H4 (cell line): Measurements from ENCODE around the gene CACNG5. TPM values are rescaled to one million over a fixed set of nuclear protein-coding genes. Genes with fewer than 3 reads are reported as not detected.
"Not testable (repeated sequence)": the region's sequence is repeated elsewhere in the genome, so short reads cannot be mapped to it uniquely, and the experiment has no call there.

Experiments used
- DNase-seq: peaks from one replicate; pipeline ENCODE4 v3.0.0-alpha.2; 2015; ENCODE audit warnings: low spot score
- total RNA-seq: library from RNA; depleted of rRNA; stranded (reverse); fragments of >200 nt; shearing (Covaris generic); gene quantifications from 2 replicates; pipeline ENCODE4 v1.2.3, GENCODE V29; 2014

The CACNG5 gene
- total RNA-seq, 1 experiment from 2014 or later: not detected

DNA sequence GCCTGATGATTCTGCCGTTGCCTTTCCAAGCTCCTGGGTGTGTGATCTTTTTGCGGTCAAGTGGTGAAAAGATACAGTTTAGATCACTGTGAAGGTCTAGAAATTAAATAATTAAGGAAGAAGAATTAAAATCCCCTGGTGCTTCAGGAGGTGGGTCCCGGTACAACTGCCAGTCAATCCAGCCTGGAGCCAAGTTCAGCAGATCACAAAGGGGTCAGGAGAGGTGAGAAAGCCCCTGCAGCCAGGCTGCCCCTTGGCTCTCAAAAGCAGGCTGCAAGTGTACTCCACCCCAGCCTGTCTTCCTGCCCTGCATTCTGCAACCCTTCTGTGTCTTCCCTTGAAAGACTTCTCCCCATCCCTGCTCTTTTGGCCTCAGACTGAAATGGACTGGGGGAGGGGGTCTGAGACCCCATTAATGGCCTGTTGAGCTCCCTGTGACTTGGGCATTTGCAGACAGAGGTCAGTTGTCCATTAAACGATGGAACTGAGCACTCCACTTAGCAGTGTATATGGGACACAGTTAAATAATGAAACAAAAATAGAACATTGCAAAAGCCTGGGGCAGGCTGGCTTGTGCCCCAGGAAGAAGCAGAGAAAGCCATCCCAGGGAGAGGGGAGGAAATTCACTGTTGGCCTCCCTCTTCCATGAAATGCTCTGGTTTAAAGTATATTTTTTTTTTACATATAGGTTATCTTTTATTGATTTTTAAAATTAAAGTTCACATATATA lies 15.1 kb downstream of the CACNG5 start:
- no peak for DNase-seq

DNA sequence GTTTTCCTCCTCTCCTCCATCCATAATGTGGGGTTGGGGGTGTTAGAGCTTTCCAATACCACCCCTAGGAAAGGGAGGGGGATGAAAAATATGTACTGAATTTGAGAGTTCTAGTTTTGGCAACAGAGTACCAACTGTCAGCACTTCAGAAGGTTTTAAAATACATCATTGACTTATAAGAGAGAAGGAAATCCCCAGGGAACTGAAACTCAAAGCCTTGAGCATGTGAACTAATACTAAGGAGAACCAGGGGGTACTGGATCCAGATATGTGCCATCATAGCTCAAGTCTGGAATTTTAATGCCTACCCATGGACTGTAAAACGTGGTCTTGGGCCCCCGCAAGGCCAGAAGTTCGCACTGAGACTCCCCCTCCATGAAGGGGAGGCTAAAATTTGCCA lies 15.8 kb downstream of the CACNG5 start:
- DNase-seq: no peak

DNA sequence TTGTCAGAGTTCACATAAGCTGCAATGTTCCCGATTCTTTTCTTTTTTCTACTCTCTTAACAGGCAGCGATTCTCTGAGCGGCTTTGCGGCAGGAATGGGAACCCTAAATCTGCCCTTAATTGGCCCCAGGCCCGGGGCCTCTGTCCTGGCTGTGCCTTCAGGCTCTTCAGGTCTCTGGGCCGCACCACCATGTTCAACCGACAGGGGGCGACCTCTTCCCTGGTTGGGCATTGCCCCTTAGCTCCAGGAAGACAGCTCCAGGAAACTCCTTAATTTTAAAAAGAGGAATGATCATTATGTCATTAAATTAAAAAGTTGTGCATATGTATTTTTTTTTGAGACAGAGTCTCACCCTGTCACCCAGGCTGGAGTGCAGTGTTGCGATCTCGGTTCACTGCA lies 20.3 kb downstream of the CACNG5 start:
- DNase-seq: no peak

DNA sequence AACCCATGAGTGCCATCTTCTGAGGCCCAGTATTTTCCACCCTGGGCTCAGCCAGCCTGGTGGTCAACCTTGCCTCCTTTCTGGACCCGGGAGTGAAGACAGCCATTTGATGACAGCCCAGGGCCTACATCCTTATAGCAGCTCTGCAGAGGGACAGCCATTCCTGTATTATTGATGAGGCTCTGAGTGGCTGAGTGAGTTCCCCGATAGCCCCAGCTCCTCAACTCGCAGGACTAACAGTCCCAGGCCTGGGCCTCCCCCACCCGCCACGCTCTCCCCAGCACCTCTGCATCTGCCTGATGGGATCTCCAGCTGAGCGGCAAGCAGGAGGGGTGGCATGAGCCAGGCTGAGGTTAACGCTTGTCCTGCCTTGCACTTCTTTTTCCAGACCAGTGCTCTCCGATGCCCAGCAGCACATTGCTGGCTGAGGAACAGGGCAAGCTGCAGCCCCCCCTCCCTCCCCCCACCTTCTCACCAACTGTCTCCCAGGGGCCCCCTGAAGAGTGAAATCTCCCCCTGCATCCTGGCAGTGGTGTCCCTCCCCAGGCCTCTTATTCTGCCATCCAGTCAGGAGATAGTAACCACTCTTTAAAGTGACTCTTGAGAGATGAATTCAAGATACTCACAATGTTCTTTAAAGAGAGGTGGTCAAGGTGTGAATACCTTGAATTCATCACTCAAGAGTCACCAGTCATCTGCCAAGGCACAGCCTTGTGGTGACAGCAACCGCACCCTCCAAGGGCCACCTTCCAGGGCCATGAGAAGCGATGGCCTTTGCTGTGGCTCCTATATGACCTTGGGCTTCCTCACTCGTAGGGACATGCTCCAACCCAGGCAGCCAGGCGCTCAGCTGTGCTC lies 23.5 kb downstream of the CACNG5 start:
- DNase-seq: no peak

DNA sequence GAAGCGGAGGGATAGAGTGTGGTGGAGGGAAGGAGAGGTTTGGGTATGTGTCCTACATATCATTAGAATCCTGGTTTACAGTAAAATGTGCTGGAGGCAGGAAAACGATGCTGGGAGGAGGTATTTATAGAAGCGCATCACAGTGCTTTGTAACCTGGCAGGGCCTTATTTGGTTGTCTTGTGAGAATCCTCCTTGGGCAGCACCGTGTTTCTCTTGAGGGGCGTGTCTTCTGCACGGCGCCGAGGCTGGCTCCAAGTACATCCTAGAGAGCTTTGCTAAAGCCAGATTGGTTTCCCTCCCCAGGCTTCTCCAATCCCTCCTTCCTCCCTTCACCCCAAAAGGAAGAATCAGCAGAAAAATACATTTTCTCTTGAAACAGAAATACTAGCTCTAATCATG lies 24.4 kb downstream of the CACNG5 start:
- no peak for DNase-seq

DNA sequence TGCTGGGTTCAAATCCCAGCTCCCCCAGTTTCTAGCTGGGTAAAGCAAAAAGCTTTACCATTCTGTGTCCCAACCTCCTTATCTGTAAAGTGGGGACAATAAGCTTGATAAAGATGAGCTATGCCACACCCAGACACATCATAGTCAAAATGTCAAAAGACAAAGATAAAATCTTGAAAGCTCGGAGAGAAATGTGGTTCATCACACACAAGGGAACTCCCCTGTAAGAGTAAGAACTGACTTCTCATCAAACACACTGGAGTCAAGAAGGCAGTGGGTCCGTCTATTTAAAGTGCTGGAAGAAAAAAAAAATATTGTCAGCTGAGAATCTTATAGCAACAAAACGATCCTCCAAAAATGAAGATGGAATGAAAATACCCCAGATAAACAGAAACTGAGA lies 25.3 kb downstream of the CACNG5 start:
- no peak for DNase-seq

DNA sequence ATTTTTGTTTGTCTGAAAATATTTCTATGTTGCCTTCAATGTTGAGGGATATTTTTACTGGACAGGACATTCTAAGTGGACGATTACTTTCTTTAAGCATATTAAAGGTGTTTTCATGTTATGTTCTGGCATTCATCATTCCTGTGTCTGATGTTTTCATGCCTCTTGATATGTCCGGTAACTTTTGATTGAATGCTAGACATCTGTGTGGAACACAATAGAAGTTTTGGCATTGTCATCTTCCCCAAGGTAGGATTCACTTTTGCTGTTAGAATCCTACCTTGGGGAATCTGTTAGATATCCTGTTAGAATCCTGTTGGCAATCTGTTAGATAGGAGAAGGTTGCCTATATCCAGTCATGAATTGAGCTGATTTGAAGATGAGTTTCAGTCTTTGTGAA lies 28.9 kb downstream of the CACNG5 start:
- no peak for DNase-seq

DNA sequence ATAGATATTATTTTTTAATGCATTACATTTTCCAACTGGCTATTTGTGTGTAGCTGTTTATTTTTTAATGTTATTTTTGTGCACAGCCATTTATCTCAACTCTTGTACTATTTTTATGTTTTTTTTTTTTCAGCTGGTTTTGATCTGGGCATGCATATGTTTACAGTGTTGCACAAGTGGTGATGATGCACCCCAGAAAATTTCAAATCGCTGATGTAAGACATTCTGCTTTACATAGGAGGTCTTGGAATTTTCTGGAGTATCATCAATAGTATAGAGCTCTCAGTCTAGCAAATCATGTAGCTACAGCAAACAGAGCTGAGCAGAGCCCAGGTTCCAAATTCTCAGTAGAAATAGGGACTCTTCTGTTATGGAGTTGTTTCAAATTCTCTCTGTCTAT lies 30.2 kb downstream of the CACNG5 start:
- no peak for DNase-seq

DNA sequence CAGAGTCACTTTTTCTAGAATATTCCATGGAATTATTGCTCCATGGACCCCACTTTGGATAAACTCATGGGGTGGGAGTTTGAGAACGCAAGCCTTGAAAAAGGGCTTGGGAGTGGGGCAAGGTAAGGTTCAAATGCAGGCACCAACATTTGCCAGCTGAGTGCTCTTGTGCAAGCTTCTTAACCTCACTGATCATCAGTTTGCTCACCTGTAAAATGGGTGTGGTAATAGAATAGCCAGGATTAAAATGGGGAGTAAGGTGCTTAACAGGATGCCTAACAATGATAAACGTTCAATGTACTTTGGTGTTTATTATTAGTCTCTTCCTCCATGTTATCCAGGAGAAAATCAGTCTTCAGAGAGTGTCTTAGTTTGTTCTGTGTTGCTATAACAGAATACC lies 39.0 kb downstream of the CACNG5 start:
- DNase-seq: no peak

DNA sequence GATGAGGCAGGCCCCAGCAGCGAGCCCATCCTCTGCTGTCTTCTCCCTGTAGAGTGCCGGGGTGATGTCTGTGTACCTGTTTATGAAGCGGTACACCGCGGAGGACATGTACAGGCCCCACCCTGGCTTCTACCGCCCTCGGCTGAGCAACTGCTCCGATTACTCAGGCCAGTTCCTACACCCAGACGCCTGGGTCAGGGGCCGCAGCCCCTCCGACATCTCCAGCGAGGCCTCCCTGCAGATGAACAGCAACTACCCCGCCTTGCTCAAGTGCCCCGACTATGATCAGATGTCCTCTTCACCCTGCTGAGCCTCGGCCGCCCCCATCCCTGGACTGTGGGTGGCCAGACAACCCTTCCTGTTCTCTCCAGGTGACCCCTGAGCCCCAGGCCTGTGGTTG lies 50.0 kb downstream of the CACNG5 start:
- no peak for DNase-seq

DNA sequence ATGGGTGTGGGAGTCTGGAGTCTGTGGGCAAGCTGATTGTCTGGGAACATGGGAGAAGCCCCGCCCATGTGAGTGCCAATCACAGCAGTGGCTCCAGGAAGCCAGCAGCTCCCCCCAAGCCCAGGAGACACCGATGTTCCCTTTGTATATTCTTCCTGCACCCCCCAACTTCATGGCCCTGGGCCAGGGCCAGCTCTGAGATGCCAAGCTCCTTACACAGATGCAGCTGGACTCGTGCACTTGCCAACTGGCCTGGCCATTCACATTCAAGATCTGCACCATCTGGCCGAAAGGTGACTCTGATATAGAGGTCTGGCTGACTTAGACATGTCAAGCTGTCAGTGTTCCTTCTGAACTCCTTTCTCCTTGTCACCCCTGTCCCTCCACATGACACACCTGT lies 50.5 kb downstream of the CACNG5 start:
- DNase-seq: no peak

DNA sequence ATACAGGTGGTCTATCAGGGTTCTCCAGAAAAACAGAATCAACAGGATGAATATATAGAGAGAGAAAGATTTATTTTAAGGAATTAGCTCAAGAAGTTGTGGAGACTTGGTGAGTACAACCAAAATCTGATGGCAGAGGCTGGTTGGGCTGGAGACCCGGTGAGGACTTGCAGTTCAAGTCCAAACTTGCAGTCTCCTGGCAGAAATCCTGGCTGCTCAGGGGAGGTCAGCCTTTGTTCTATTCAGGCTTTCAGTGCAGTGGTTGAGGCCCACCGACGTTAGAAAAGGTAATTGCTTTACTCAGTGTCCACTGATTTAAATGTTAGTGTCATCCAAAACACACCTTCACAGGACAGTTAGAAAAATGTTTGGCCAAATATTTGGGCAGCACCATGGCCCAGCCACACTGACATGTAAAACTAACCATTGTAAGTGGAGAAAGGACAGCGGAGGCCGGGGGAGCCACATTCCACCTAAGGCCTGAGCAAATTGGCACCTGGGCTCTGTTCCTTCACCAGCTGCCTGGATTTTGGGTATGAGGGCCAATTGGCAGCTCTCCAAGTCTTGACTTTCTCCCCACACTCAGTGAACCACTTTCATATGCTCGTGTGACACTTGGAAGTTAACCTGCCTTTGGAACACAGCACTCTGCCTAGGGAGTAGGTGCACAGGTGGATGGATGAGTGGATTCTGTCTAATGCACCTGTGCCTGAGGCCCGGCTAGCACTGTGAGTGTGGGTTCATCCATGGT lies 54.7 kb downstream of the CACNG5 start:
- no peak for DNase-seq

DNA sequence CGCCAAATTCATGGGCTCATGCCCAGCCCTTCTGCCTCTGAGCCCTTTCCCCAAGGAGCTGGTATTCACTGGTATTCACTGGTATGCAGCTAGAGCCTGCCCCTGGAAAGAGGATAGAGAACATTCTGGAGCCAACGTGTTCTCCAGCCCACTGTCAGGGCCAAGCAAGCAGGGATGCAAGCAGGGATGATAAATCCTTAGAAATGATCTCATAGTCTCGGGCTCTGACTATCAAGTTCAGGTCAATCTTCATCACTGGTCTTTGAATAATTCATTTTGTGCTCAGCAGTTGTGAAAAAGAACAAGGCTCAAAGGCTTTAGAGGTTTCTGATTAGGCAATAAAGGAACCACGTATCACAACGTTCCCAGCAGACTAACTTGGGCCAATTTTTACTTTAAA lies 57.3 kb downstream of the CACNG5 start:
- DNase-seq: no peak

DNA sequence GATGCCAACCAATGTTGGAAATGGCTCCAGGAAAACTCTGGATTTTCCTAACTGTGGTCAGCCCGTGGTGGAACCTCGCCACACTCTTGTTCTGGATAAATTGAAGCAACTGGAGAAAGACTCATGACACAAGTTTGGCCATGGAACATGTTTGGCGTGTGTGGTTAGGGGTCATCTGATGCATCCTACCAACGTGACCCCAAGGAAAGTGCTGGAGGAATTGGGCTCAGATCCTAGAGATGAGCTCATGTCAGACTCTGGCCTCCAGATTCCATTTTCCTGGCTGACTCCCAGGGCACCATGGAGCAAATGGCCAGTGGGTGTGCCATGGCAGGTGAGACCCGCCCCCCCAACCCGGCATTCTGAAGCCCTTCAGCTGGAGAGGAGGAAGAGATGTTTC lies 58.5 kb downstream of the CACNG5 start:
- no peak for DNase-seq

DNA sequence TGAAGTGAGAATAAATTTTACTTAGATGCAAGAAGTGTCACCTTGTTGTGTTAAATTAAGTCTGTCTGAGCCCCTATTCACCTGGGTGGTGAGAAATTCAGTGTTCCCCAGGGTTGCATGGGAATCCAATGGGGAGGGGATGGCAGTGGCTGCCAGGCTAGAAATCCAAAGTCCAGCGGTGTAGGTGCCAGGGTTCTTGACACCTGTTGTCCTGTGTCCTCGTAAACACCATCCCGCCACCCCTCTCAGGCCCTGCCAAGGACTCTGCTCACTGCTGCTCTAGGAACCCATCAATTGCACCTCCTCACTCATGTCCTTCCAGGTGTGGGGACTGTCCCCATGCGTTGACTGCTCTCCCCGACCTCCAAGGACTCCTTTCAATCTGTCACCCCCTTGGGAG lies 58.9 kb downstream of the CACNG5 start:
- DNase-seq: no peak

DNA sequence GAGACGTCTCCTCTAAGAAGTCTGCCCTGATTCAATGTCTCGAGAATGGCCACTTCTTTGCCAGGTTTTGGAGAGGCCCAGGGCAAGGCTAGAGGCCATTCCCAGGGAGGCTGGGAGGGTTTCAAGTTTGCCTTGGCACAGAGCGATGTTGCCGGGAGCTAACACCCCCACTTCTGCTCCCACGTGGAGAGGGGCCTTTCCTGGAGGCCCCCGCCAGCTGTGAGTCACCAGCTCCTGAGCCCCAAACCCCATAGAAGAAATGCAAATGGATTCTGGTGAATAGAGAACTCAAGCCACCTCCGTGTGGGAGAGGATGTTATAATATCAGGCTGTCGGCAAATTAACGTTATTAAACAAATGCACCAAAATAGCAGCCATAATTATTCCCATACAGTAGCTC lies 62.2 kb downstream of the CACNG5 start:
- DNase-seq: no peak

DNA sequence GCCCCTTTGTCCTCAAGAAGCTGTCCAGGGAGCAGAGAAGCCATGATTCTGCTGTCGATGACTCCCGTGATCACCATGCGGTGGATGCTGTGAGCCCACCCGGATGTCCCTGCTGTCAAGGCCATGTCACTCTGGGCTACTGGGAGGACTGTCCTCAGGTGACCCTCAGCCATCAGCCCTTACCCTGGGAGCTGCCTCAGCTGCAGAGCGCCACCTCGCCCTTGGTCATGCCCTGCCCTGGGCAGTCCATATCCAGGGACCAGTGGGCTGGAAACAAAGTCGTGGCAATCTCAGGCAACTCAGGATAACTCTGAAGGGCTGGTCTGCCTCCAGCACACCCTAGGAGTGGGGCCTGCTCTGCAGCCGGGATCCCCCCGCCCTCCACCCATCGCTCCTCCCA lies 63.6 kb downstream of the CACNG5 start:
- DNase-seq: no peak

DNA sequence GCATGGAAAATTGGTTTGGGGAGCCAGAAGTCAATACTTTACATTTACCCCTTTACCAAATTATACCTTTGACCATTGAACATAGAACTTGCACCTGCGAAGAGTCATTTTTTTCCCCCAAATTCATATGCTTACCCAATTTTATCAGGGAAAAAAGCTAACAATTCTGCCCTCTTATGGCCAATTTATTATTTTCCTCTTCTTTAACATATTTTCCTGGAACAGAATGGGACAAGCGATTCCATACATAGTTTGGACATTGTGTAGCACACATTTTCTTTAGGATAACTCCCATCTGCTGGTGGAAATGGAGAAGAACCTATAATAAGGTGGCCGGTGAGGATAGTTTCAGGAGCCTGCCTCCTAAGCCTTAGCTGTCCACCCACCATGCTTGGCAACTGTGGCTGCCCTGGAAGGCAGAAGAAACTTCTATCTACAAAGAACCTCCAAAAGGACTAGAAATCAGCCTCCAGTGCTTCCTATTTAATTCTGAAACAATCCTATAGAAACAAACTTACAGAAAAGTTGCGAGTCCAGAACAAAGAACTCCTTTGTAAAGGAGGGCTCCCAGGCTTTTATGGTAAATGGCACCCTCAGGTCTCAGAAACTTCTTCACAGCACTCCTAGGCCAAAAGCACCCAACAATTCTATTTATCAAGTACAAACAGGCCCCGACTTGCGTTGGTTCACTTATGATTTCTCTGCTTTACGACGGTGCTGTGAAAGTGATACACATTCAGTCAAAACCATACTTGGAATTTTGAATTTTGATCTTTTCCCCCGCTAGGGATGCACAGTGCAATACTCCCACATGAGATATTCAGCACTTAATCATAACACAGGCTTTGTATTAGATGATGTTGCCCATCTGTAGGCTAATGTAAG lies 65.5 kb downstream of the CACNG5 start:
- no peak for DNase-seq

DNA sequence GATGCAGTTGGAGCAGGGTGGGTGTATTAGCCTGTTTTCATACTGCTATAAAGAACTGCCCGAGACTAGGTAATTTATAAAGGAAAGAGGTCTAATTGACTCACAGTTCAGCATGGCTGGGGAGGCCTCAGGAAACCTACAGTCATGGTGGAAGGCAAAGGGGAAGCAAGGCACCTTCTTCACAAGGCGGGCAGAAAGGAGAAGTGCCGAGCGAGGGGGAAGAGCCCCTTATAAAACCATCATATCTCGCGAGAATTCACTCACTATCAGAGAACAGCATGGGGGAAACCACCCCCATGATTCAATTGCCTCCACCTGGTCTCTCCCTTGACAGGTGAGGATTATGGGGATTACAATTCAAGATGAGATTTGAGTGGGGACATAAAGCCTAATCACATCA lies 68.4 kb downstream of the CACNG5 start:
- DNase-seq: not testable (repeated sequence)

DNA sequence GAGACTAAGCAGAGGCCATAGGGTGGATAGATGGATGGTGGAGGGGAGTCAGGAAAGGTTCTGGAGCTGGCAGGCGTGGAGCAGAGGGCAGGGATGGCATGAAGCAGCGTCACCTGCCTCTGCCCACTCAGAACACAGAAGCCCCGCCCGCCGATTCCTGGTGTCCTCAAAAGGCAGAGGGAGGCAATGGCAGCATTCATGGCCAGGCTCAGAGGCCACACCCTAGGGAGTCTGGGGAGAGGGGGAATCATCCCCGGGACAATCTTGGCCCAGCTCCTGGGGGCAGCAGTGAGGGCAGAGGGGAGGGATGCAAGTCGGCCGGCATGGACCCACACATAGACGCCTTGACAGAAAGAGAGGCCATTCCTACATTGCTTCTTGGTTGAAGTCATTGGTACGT lies 68.9 kb downstream of the CACNG5 start:
- DNase-seq: no peak

DNA sequence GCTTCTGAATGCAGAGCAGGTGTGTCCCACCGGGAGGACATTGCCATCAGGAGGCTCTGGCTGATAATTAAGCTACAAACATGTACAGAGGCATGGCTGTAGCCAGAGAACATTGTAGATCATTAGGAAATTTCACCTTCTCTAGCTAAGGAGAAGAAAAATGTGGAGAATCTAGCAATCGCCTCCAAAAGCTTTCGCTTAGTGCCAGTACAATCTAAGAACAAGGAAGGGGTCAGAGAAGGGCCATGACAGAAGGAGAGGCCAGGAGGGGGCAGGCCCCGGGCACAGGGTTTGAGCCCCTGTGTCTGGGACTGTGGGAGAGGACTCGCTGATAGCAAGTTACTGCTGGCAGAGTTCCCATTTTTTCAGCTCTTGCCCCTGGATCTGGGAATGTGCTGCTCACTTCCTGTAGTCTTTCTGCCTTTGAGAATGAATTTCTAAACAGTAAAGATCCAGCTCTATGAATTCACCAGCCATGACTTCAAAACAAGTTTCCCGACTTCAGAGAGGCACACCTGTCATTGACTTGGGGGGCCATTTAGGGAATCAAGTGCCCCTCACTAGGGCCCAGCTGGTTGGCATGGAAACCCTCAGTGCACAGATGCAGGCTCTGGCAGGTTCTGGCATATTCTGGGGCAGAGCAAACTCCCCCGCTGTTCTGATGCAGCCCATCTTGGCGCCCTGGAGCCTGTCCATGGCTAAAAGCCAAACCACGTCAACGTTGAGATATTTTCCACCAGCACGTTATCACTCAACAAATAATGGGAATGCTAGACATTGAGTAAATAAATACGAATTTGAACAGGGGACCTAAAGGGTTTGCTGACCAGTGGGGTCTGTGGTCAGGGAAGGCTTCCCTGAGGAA lies 70.1 kb downstream of the CACNG5 start:
- DNase-seq: peak; percentile 43
